ENCODE results near the gene TPD52L1. TPM values are rescaled to one million over a fixed set of nuclear protein-coding genes. Genes with fewer than 3 reads are reported as not detected.
A peak's percentile ranks its signal among the peaks of the same experiment; 100 is the strongest.

TPD52L1 gene
- total and polyA plus RNA-seq, 8 donors: 21.2 to 51.6 (median 24.4) TPM

DNA sequence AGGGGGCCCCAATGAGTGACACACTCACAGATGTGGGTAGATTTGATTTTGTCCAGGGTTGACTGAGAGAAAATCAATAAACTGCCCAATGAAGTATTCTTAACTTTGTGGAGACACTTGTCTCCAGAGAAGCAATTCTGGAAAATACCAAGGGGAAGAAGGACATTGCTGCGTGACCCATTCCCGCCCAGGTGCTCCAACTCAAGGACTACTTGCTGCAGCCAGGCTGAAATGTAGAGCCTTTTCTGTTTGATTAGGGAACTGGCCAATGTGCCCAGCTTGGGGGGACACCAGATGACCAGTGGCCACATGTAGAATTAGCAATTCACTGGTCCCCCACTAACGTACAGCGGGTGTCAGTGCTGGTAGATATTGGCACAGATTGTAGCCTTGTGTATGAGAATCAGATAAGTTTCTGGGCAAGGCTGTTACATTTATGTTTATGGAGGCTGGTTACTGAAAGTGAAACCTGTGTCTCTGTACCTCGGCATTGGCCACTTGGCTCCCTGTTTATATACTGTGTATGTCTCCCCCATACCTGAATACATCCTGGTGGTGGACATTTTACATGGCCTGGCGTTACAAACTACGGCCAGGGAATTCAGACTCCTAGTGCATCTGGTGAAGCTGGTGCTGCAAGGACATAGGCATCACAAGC, 115.9 kb downstream of the TPD52L1 start:
- intact Hi-C loops (cut with DNase I): no loop called here
- TF ChIP-seq, protein P1, sequence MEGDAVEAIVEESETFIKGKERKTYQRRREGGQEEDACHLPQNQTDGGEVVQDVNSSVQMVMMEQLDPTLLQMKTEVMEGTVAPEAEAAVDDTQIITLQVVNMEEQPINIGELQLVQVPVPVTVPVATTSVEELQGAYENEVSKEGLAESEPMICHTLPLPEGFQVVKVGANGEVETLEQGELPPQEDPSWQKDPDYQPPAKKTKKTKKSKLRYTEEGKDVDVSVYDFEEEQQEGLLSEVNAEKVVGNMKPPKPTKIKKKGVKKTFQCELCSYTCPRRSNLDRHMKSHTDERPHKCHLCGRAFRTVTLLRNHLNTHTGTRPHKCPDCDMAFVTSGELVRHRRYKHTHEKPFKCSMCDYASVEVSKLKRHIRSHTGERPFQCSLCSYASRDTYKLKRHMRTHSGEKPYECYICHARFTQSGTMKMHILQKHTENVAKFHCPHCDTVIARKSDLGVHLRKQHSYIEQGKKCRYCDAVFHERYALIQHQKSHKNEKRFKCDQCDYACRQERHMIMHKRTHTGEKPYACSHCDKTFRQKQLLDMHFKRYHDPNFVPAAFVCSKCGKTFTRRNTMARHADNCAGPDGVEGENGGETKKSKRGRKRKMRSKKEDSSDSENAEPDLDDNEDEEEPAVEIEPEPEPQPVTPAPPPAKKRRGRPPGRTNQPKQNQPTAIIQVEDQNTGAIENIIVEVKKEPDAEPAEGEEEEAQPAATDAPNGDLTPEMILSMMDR (IDR thresholded peaks at IDR 0.05): no peak
- ATAC-seq: peak in 3 of 4 donors; percentile 19 to 54 (median 49)

DNA sequence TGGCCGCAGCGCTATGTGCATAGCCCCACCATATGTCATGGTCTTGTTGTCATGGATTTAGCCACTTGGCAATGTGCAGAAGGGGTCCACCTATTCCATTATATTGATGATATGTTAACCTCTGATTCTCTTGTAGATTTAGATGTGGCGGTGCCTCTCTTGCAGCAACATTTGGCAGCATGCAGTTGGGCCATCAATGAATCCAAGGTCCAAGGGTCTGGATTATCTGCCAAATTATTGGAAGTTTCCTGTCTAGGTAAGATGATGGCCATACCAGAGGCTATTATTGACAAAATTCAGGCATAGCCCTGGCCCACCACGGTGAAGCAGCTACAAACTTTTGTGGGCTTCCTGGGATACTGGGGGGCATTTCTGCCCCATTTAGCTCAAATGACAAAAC, 116.8 kb downstream of the TPD52L1 start:
- Histone ChIP-seq H3K27me3 (no peaks in the 10 kb centered on the region), H3K27ac (no peak overlapping the region), H3K36me3 (peaks cover 0 to 2% (median 0%) of the 10 kb centered on the region in 3 donors), H3K9me3 (no peaks in the 10 kb centered on the region), H3K4me1 (no peaks in the 10 kb centered on the region), H3K4me3 (no peak overlapping the region)
- DNase-seq (no peak), ATAC-seq (no peak), FAIRE-seq (no peak)
- WGBS, 2 donors: 98 to 100% methylated on average over 4 of the region's 4 CpGs
- TF ChIP-seq, protein P1 (IDR thresholded peaks at IDR 0.05): no peak
- intact Hi-C loops (cut with DNase I): no loop called here

More for the DNA sequence above, 115.9 kb downstream of the TPD52L1 start:
- no peaks in the 10 kb centered on the region for H3K9me3 ChIP-seq
- no peak overlapping the region for H3K4me3 ChIP-seq
- H3K4me1 ChIP-seq: no peaks in the 10 kb centered on the region
- FAIRE-seq: no peak
- no peak for DNase-seq
- no peak overlapping the region for H3K27ac ChIP-seq
- no peaks in the 10 kb centered on the region for H3K27me3 ChIP-seq
- no peaks in the 10 kb centered on the region for H3K36me3 ChIP-seq
- 64 to 72% methylated on average over 7 of the region's 7 CpGs for WGBS, 2 donors

DNA sequence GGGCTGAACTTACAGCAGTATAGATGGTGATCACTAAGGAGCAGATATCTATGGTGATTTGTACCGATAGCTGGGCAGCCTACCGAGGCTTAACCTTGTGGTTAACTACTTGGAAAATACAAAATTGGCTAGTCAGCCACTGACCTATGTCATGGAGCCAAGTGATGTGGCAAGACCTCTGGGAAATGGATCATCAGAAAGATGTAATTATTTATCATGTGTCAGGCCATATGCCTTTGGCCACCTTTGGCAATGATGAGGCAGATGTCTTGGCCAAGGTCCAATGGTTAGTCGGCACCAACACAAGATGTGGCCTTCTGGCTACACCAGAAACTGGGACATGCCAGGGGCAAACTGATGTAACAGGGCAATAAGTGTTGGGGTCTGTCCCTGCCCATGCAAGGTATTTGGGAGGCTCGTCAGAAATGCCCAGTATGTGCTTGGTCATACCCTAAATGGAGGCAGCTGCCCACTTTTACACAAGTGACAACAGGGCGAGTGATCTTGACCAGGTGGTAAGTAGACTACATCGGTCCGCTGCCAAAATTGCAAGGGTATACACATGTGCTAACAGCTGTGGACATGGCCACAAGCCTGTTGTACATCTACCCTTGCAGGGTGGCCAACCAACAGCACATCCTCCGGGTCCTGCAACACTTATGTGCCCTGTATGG, 118.0 kb downstream of the TPD52L1 start:
- Histone ChIP-seq H3K27me3 (no peaks in the 10 kb centered on the region), H3K4me3 (no peak overlapping the region), H3K9me3 (no peaks in the 10 kb centered on the region), H3K27ac (no peak overlapping the region), H3K4me1 (no peaks in the 10 kb centered on the region), H3K36me3 (peaks cover 0 to 14% (median 0%) of the 10 kb centered on the region in 3 donors)
- ATAC-seq (no peak), FAIRE-seq (no peak), DNase-seq (no peak)
- 96 to 98% methylated on average over 8 of the region's 8 CpGs for WGBS, 2 donors
- TF ChIP-seq, protein P1 (IDR thresholded peaks at IDR 0.05): no peak
- intact Hi-C loops (cut with DNase I): no loop called here

DNA sequence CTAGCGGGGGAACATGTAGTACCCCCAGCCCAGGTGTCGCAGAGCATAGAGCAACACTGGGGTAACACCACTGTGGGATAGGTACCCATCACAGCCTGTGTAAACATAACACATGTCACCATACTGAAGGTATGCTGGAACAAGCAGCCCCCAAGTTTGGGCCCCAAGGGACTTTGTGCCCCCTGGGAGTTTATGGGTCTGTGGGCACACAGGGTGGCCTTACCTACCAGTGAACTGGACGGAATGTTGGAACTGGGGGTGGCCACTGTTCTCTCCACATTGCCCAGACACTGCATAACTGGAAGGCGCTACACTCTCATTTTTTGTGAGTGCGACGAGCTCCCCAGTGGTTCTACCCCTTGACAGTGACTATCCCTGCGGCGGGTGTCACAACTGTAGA, 119.7 kb downstream of the TPD52L1 start:
- WGBS, 2 donors: 97 to 98% methylated on average over 8 of the region's 8 CpGs
- FAIRE-seq (no peak), DNase-seq (peak in 1 of 6 donors; percentile 28), ATAC-seq (no peak)
- TF ChIP-seq, protein P1 (IDR thresholded peaks at IDR 0.05): no peak
- no peak overlapping the region for H3K27ac ChIP-seq
- H3K36me3 ChIP-seq: peaks cover 0 to 17% (median 0%) of the 10 kb centered on the region in 3 donors
- no peaks in the 10 kb centered on the region for H3K4me1 ChIP-seq
- H3K4me3 ChIP-seq: no peak overlapping the region
- H3K27me3 ChIP-seq: no peaks in the 10 kb centered on the region
- intact Hi-C loops (cut with DNase I): no loop called here
- no peaks in the 10 kb centered on the region for H3K9me3 ChIP-seq

DNA sequence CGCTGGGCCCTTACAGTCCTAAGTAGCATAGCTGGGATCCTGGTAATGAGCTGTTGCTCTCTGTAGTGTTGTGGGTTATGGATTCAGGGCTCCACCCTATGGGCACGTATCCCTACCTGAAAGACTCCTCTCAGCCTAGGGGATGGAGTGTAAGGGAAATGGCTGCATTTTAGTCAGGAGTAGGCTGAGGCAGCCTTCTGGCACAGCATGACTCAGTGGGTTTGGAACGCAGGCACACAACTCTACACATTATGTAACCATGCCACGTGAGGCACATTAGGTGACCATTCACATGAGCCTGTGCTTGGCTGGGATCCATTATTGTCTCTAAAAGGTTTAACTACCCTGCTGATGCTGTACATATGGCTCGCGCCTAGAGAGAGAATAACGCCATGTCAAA, 120.4 kb downstream of the TPD52L1 start:
- TF ChIP-seq, protein P1 (IDR thresholded peaks at IDR 0.05): no peak
- Histone ChIP-seq H3K4me3 (no peak overlapping the region), H3K27ac (no peak overlapping the region), H3K9me3 (no peaks in the 10 kb centered on the region), H3K36me3 (peaks cover 0 to 17% (median 0%) of the 10 kb centered on the region in 3 donors), H3K4me1 (no peaks in the 10 kb centered on the region), H3K27me3 (no peaks in the 10 kb centered on the region)
- ATAC-seq (peak in 3 of 4 donors; percentile 46 to 55 (median 49)), DNase-seq (no peak), FAIRE-seq (no peak)
- 89 to 95% methylated on average over 7 of the region's 7 CpGs for whole genome bisulfite sequencing, 2 donors
- intact Hi-C loops (cut with DNase I): no loop called here

All from pancreas (tissue), 10 donors.